Mucosa of gallbladder (tissue), 1 donor: Measurements from ENCODE around the gene UTS2B. TPM values are rescaled to one million over a fixed set of nuclear protein-coding genes. Genes with fewer than 3 reads are reported as not detected.
A peak's percentile ranks its signal among the peaks of the same experiment; 100 is the strongest.
"Not testable (repeated sequence)": the region's sequence is repeated elsewhere in the genome, so short reads cannot be mapped to it uniquely, and the experiment has no call there.

Source experiments
- DNase-seq: peaks from one replicate; pipeline ENCODE4 v3.0.0-alpha.2; 2020; ENCODE audit warnings: low spot score
- total RNA-seq: library from RNA; stranded (reverse); gene quantifications from one replicate; pipeline ENCODE4 v1.2.1, GENCODE V29; 2021
- donor health status: DM: no; HTN: no; CAD: no.

UTS2B gene
- total RNA-seq, 1 donor from 2014 or later = 2.6 TPM

DNA sequence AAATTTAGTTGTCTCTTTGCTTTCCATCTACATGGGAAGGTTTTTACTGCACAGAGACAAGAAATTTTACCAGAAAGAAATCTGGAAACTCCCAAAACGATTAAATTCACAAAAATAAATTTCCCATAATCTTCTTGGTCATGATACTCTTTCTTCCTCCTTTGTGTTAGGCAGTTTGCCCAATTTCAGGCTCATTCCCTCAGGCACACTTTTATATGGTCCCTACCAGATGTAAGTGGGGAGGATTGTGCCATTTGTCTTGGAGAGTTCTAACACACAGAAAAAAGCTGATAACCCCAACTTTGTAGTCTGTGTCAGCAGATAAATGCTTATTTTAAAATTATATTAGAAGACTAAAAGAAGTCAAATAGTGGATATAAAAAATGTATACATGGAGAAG, 50.2 kb downstream of the UTS2B start:
- no peak for DNase-seq

DNA sequence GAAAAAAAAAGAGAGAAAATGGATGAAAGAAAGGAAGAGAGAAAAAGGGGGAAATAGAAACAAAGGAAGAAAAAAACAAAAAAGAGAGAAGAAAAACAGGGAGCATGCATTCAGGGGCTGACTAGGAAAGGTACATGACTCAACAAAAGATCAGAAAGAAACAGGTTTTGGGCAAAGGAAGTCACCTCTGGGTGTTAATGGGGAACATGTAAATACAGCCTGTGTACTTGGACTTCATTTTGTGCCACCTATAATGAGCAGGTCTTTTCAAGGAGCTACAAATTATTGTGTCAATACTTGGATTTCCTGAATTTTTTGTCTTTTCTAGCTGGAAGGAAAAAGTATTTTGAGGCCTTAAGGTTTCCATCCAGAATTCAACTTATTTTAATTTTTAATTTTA, 54.6 kb downstream of the UTS2B start:
- no peak for DNase-seq

DNA sequence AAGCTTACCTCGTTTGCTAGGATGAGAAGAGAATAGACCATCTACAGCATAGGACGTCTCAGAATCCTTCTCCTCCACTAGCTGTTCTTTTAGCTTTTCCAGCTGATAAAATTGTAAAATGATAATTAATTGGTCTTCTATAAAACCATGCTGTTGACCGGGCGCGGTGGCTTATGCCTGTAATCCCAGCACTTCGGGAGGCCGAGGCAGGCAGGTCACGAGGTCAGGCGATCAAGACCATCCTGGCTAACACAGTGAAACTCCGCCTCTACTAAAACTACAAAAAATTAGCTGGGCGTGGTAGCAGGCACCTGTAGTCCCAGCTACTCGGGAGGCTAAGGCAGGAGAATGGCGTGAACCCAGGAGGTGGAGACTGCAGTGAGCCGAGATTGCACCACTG, 55.1 kb downstream of the UTS2B start:
- not testable (repeated sequence) for DNase-seq

DNA sequence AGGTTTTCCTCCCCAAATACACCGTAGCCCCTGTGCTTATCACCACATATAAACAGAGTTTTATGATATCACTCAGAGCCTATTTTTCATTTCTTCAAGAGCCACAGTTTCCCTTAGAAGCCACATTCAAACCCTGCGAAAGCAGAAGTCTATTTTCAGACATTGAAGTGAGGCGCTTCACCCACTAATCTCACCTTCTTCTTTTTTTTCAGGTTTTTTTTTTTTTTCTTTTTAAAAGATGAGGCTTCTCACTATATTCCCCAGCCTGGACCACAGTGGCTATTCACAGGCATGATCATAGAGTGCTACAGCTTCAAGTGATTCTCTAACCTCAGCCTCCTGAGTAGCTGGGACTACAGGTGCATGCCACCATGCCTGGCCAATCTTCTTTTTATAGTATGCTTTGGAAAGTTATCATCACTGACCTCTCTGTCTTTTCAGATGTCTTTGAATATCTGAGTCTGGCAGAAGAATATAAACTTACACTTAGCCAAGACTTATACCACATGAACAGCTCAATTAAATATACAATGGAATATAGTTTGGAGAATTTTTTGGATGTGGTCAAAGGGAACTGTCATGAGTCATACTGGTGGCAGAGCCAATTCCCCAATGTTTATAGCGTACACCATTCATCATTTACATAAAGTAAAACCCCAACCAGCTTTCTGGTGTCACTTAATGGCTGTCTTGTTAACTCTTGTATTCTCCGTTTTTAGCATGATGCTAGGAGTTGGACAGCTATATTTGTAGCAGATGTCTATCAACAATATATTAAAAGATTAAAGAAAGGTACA, 60.8 kb downstream of the UTS2B start:
- DNase-seq = no peak

DNA sequence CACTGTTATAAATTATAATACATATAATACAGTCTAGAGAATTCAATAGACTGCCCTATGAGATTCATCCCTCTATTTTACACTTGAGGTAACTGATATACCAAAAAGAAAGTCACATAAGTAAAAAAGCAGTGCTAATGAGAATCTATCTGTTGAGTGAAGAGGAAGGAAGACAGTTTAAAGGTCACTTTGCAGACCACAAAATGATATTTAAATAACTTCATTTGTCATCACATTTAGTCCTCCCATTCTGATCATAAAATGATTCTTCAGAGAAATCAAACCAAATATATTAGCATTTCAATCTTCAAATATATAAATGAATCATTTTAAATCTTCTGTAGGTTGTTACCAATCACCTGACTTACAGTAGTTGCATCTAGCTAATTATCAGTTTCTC, 61.6 kb downstream of the UTS2B start:
- DNase-seq = no peak

DNA sequence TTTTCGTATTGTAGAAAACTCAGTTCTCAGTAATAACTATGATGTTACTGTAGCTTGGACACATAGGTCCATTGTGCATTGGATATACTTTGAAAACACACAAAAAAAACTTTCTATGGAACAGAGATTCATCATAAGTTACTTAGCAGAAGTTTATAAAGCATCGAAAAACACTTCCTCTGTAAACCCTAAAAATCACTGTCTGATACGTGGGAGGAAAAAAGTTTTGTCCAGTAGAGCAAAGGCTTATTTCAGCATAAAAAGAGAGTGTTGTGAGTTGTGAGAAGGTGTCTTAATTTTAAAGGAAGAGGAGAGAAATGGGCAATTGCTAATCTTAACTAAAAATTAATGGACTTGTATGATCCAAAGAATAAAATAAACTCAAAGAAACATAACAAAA, 66.5 kb downstream of the UTS2B start:
- no peak for DNase-seq

DNA sequence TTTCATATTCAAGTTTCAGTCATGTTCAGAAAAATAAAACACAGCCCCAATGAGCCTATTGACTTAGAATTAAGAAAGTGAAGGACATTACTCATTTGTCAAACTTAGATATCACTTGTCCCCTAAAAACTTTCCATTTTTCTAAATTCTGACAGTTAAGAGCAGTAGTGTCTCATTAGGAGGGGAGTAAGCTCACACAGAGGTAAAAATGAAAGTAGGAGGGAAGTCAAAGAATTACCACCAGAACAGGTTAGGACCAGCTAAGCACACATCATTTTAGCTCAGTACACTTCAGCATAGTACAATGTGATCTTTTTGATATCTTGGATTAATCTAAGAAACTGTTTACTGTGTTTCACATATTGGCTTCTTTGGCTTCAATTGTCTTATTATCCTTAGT, 67.0 kb downstream of the UTS2B start:
- no peak for DNase-seq

DNA sequence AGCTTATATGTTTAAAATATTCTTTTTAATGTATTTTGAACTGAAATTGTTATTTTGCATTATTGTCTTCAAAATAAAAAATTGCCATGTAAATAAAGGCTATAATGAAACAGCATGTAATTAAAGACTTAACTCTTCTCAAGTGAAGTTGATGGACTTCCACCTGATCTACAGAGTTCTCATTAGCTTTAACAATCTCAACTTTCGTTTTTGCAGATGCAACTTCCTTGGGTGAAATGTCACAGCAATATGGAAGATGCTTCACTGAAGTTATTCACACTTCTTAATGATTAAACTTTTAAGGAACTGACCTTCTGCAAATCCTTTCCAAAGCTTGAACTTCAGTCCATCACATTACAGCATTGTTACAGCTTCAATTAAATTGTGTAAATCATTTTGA, 67.7 kb downstream of the UTS2B start:
- DNase-seq = no peak

DNA sequence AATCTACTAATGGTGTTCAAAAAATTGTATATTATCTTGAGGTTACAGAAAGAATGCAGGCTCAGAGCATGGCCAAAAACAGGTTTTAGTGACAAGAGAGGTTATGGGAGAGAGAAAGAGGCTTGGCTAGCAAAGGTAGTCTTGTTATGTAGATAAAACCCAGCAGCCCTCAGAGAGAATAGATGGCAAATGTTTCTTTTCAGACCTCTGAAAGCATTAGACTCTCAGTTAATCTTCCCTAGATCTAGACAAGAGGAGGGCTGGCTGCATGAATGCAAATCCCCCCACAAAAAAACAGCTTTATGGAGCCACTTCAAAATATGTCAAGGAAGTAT, 69.1 kb downstream of the UTS2B start:
- DNase-seq = no peak

DNA sequence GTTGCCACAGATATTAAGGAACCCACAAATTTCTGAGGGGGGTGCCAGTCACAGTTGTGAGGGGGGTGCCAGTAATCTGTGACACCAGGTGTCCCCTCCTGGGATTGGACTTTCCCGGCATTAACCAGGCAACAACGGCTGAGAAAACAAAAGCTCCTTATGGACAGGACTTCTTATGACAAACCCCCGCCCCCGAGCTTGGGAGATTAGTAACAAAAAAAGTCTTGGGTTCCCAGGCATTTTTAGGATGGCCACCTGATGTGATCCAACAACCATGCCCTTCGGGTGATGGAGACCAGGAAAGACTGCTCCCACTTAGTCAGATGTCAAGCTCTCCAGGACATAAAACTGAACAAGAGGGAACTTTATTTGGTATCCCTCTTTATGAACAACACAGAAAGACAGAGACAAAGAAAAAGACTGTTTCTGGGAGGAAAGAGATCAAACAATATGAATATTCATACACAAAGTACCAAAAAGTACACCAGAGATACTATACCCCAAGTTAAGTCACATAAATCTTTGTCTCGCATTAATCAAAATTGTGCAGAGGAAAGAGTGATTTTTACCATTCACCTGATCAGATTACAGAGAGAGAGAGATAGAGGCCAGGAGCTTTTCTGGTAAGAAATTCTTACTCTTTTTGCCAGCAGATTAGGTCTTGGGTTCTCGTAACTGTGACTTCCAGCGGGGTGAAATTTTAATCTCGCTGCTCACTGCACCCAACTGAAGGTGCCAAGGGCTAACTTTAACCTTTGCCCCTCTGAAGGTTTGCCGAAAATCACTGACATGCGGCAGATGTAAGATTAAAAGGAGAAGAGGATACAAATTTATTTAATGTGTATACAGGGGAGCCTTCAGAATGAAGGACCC, 69.7 kb downstream of the UTS2B start:
- DNase-seq = no peak

DNA sequence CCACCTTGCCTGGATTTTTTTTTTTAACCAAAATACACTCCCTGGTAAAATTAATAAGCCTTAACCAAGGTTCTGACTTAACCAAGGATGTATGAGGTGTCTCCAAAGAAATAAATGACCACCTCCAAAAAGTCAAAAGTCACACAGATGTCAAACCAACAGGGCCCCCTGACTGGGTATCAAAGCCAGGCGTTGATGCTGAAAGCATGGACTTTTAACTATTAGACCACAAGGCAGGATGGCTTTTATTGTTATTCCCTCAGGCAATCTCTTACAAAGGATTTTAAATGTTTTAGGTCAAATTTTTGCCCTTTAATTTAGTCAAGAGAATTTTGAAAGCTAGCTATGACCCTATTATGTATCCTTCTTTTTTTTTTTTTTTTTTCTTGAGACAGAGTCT, 70.8 kb downstream of the UTS2B start:
- DNase-seq = no peak

DNA sequence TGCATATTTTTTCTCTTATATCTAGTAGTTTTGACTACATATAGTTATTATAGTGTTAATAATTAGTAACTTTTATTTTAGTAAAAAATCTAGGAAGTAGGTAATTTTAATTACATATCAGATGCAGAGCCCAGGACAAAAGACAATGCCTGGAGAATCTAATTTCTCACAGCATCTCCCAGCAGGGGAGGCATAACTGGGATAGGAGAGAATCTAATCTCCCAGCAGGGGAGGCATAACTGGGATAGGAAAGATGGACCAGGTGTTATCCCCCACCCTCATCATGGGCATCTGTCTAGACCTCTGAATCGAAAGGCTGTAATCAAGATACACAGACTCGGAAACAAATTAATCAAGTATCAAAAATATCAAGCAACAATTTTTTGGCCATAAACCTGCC, 73.0 kb downstream of the UTS2B start:
- no peak for DNase-seq

DNA sequence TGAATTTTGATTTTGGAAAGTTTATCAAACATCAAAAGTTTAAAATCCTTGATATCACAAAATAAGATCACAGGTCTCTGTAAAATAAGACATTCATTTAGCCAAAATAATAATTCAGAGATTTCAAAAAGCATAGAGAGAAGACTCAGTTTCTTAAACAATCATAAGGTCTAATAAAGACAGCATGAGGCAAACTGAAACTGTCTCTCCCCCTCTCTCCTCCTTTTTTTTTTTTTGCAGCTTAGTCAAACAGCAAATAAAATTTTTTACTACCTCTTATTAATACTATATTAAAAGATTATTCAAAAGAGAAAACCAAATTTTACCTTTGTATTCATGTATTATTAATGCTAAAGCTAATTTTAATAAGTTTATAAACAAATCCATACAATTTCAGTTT, 73.9 kb downstream of the UTS2B start:
- DNase-seq = no peak

DNA sequence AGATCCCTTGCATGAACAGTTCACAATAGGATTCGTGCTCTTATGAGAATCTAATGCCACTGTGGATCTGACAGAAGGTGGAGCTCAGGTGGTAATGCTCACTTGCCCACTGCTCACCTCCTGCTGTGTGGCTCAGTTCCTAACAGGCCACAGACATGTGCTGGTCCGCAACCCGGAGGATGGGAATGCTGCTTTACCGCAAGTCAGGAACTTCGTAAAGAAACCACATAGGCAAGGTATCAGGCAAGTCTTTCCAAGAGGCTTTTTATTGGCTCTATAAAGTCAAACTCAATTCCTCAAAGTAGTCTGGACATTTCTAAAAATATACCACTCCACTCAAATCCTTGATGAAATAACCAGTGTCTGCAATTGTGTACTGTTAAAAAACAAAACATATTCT, 75.2 kb downstream of the UTS2B start:
- DNase-seq = no peak

DNA sequence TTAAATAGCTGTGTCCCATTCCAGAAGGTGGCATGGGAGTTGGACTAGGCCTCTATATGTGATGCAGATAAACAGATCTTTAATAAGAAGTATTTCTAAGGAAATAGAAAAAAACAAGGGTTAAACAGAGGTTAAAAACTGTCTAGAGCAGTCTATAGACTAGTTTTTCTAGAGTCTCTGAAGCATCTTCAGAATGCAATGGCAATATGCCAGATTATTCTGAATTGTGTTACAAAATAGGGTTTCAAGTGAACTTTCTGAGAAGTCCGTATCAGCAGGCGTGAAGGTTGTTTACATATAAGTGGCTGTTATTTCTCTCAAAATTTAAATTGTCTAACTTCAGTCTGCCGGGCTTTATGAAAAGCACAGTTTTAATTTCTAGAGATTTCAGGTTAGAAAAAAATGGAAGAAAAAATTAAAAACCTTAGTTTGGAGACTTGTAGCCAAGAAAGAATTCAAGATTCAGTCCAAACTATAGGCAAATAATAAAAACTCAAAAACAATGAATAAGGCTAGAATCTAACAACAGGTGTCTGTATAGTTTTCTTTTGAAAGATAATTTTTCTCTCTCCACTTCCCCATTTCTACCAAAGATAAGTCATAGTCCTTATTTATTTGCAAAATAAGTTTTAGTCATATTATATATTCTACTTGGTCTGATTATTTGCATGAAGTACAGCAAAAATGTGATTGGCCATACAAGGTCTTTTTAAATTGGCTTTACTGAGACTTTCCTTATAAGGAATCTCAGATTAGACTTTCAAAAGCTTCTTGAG, 76.0 kb downstream of the UTS2B start:
- no peak for DNase-seq

DNA sequence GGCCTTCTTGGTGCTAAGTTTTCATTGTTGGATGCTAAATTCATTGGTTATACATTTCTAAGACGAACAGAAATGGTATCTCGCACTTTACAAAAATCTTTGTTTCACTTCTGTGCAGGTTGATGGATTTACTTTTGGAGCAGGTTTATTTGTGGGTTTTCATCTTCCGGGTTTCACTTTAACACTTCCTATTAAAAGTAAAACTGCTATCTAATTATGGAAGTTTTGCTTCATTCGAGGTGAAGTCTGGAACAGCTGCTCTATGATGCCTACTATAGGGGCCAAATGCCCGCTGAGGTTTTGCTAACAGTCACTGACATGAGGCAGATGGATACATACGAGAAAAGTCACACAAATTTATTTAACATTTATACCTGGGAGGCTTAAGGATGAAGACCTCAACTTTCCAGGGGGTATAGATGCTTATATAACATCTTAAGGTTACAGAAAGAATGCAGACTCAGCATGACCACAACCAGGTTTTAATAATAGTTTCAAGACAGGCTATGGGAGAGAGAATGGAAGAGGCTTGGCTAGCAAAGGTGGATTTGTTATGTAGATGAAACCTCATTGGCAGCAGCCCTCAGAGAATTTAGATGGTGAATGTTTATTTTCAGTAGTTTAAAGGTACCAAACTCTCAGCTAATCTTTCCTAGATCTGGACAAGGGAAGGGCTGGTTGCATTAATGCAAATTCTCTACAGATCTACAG, 77.1 kb downstream of the UTS2B start:
- no peak for DNase-seq

DNA sequence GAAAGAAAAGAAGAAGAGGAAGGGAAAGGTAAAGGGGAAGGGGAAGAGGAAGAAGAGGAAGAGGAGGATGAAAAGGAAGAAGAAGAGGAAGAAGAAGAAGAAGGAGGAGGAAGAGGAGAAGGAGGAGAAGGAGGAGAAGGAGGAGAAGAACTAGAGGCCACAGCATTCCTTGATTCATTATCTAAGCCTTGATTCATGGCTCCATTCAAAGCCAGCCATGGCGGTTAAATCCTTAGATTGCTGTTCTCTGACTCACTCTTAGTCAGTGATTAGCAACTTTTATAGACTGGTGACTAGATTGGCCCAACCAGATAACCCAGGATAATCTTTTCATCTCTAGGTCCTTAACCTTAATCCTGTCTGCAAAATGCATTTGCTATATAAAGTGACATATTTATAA, 83.7 kb downstream of the UTS2B start:
- DNase-seq = no peak

DNA sequence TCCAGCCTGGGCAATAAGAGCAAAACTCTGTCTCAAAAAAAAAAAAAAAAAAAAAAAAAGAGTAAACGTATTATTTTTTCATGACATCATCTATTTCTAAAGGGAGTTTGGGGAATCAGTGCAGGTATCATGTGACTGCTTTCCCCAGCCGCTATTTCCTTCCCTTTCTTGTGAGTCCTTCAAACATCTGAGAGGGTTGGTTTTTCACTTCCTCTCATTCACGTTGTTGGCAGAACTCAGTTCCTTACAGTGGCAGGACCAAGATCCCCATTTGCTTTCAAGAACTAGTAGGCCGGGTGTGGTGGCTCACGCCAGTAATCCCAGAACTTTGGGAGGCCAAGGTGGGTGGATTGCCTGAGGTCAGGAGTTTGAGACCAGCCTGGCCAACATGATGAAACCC, 84.3 kb downstream of the UTS2B start:
- peak; percentile 42 for DNase-seq

DNA sequence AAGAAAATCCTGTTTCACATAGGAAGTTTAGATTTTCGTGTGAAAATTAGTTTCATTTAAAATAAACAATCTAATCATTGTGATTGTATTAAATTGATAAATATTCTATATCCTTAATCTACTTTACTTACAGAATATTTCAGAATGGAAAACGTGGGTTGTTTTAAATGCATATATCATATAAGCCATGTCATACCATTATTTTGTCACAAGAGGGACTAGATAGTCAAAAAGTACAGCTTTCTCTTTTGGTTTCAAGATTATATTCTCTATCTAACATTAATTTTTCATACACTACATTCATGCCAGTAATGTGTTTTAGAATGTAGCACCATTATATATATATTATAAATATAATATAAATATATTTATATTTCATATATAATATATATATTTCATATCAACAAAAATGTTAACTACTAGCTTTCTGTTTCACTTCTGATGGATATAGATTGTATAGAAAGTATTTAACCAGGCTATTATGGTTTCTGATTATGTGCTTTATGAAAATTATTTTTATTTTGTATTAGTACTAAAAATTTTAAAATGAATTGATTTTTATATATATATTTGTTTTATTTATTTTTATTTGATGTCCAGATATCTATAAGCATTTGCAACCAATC, 86.0 kb downstream of the UTS2B start:
- DNase-seq = no peak

DNA sequence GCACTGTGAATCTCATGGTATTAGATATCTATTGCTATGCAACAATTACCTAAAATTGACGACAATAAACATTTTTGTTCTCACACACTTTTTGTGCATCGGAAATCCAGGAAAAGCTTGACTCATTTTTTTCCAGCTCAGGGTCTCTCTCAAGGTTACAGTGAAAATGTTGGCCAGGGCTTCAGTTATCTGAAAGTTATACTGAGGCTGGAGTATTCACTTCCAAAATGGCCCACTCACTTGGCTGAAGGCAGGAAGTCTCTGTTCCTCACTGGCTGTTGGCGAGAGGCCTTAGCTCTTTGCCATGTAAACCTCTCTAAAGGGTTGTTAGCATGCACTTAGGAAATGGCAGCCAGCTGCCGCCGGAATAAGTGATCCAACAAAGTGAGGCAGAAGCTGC, 89.8 kb downstream of the UTS2B start:
- no peak for DNase-seq

DNA sequence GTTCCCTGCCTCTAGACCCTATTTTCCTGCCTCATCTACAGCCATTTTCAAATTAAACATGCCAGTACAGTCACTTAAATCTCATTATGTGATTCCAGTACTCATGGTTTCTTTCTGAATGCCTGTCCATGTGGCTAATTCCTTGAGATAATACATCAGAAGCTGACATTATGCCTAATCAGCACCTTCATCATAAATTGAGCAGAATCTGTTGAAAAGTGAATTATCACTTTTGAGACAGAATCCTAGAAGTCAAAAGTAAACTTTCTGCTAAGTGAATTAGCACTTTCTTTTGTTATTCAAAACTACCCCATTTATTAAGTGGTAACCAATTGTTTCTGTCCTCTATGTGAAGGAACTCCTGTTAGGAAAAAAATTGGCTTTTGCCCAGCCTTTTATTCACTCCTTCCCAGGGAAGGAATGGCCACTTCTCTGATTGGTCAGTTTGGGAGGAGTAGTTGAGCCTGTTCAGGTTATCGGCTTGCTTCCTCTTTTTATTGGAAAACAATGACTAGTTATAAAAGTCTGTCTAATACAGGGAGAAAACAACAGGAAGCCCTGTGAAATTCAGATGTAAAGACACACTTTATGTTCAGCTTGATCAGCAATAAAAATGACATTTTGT, 90.8 kb downstream of the UTS2B start:
- no peak for DNase-seq
